ENCODE measurements around the gene FUT7.
"Not testable (repeated sequence)": the region's sequence is repeated elsewhere in the genome, so short reads cannot be mapped to it uniquely, and the experiment has no call there.

FUT7 gene

DNA sequence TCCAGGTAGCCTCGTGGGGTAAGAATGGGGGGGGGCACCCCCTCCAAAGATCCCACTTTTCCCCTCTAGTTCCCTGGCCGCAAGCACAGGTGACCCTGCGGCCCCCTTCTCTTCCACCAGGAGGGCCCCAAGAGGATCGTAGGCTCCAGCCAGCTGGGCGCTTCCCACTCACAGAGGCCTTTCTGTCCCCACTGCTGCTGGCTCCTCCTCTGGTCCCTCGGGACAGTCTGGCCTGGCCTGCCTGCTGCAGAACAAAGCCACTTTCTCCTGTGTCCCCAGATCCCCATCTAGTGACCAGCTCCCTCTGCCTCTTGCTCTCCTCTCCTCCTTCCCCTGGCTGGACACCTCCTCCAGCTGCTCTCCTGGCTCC, 39.0 kb upstream of the FUT7 start:
- DNase-seq (ENCODE audit: low spot score in 2 of 2): peak; percentile 63 to 81
- Histone ChIP-seq H3K4me3 (peak overlapping the region; percentile 79), H3K9me3 (no peaks in the 10 kb centered on the region), H3K36me3 (replicated peaks) (peaks cover 27% of the 10 kb centered on the region), H3K4me1 (peaks cover 26% of the 10 kb centered on the region), H3K27me3 (ENCODE audit: low read depth) (no peaks in the 10 kb centered on the region)
- in situ Hi-C loops (cut with MboI; ENCODE audit: low sequenced_read_pairs): no loop called here

DNA sequence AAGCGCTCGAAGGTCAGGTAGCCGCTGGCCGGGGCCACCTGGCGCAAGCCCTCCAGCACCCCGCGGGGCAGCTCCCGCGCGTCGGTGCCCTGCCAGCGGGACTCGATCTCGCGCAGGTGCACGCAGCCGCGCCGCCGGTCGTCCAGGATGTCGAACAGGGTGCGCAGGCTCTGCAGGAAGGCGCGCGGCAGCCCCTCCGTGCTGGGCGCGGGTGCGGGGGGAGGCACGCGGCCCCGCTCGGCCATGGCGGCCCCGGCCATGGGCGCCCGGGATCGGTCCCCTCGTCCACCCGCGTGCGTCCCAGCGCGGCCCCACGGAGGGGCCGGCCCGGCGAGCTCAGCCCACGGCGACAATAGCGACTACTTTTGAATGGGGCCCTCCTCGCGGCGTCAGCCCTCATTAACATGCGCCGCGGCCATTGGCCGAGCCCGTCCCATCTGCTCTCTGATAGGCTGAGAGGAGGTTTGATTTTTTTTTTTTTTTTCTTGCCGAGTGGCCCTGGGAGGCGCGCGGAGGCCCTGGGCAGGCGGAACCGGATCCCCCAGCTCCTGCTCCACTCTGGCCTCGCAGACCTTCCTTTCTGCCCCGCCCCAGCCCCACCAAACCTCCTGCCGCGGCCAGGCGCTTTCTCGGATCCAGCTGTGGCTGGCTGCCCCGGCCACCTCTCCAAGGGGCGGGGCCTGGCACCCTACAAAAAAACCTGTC, 38.5 kb upstream of the FUT7 start, which contains the start of gene SAPCD2:
SAPCD2 (minus strand) TSS at position 357 of the 705 bp plus-strand sequence; CDS start at position 260, 97 bp downstream.
- no peaks in the 10 kb centered on the region for H3K9me3 ChIP-seq
- H3K27me3 ChIP-seq (ENCODE audit: low read depth): no peaks in the 10 kb centered on the region
- H3K4me1 ChIP-seq: peaks cover 22% of the 10 kb centered on the region
- in situ Hi-C loops (cut with MboI; ENCODE audit: low sequenced_read_pairs): no loop called here
- peak; percentile 92 to 94 for DNase-seq (ENCODE audit: low spot score in 2 of 2)
- peak within 1 kb of the TSS; percentile 79 for H3K4me3 ChIP-seq
- H3K36me3 ChIP-seq (replicated peaks): peaks cover 32% of the 10 kb centered on the region

DNA sequence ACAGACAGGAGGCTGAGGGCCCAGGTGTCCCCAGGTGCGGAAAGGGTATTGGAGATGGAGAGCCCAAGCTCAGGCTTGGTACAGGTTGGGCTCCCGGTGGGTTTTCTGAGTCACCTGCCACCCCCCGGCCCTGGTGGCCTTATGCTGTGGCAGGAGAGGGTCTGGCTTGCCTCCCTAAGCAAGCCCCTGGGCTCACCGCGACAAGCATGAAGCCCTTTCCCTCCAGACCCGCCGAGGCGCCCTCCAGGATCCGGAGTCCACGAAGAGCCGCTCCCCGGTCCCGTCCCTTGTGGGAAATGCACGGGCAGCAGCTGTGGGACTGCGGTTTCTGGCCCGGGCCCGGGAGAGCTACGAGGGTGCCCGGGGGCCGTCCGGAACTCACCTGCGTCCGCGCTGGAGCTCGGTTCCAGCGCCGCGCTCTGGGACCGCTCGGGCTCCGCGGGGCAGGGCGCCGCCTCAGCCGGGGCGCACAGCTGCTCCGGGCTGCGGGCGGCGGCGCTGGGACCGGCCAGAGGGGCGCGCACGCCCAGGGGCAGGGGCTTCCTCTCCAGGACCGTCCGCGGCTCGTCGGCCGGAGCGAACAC, 37.7 kb upstream of the FUT7 start:
- Histone ChIP-seq H3K4me1 (peaks cover 15% of the 10 kb centered on the region), H3K4me3 (peak overlapping the region; percentile 79), H3K36me3 (replicated peaks) (peaks cover 39% of the 10 kb centered on the region), H3K27me3 (ENCODE audit: low read depth) (no peaks in the 10 kb centered on the region), H3K9me3 (no peaks in the 10 kb centered on the region)
- no peak for DNase-seq (ENCODE audit: low spot score in 2 of 2)
- in situ Hi-C loops (cut with MboI; ENCODE audit: low sequenced_read_pairs): no loop called here

DNA sequence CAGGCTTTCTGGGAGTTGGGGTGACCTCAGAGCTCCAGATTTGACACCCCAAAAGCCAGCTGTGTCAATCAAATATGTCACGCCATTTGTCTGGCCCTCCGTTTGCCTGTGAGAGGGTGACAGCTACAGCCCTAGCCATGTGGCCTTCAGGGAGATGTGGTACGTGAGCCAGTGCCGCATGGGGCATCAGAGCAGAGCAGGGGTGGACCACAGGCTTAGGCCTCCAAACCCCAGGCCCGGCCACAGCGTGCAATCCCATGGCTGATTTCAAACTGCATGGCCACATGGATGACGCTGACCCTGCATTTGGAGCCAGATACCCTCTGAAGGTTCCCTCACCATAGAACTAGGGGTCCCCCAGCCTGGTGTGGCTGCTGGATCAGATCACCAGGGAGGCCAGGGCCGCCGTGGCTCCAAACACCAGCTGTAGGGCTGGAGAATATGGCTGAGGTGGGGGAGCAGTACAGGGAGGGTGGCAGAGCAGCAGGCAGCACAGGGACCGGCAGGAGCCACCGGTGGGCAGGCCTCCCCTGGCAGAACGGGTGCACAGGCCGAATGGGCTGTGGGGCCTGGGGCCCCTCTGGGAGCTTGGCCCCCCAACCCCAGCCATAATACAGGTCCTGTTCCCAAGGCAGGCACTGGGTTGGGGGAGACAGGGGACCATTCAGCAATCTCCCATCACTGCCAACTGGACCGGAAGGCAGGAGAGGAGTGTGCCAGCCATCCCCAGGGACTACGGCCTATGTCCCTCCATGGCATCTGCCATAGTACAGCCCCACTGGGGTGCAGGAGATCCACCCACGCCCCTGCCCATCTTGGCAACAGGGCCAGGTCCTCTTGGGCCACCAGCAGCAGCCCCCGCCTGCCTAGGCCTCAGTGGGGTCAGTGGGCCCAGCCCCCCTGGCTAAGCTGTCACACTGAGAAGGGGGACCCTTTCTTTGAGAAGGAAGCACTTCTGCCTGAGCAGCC, 36.9 kb upstream of the FUT7 start:
- Histone ChIP-seq H3K9me3 (no peaks in the 10 kb centered on the region), H3K27me3 (ENCODE audit: low read depth) (no peaks in the 10 kb centered on the region), H3K4me1 (peaks cover 15% of the 10 kb centered on the region), H3K36me3 (replicated peaks) (peaks cover 47% of the 10 kb centered on the region), H3K4me3 (peak overlapping the region; percentile 79)
- DNase-seq (ENCODE audit: low spot score in 2 of 2): peak in 1 of 2 experiments; percentile 46
- in situ Hi-C loops (cut with MboI; ENCODE audit: low sequenced_read_pairs): no loop called here

DNA sequence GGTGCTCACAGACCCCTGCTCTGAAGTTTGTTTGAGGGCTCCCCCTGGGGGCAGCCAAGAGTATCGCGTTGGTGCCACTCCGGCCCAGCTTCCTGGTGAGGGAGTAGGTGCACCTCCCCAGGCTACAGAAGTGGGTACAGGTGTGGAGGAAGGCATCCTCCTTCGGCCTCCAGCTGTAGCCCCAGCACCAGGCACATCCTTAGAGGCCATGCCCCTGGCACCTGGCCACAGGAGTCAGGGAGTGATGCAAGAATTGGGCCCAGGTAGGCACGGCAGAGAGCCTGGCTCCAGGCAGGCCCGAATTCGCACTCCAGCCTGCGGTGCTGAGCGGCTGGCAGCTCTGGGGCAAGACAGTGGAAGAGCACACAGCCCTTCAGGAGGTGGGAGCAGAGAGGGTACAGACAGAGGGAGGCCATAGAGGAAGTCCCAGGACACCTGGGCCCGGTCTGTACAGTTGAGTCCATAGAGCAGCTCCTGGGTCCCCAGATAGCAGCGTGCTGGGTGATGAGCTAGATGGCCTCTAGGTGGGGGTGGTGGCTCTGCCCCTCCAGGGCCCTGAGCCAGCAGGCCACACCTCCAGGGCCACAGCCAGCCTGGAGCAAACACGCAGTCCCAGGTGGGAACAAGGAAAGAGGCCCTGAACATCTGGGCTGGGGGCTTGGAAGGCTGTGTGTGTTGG, 36.1 kb upstream of the FUT7 start:
- Histone ChIP-seq H3K36me3 (replicated peaks) (peaks cover 50% of the 10 kb centered on the region), H3K27me3 (ENCODE audit: low read depth) (no peaks in the 10 kb centered on the region), H3K4me1 (peaks cover 15% of the 10 kb centered on the region), H3K4me3 (peak overlapping the region; percentile 79), H3K9me3 (no peaks in the 10 kb centered on the region)
- in situ Hi-C loops (cut with MboI; ENCODE audit: low sequenced_read_pairs): no loop called here
- DNase-seq (ENCODE audit: low spot score in 2 of 2): peak; percentile 69 to 92

DNA sequence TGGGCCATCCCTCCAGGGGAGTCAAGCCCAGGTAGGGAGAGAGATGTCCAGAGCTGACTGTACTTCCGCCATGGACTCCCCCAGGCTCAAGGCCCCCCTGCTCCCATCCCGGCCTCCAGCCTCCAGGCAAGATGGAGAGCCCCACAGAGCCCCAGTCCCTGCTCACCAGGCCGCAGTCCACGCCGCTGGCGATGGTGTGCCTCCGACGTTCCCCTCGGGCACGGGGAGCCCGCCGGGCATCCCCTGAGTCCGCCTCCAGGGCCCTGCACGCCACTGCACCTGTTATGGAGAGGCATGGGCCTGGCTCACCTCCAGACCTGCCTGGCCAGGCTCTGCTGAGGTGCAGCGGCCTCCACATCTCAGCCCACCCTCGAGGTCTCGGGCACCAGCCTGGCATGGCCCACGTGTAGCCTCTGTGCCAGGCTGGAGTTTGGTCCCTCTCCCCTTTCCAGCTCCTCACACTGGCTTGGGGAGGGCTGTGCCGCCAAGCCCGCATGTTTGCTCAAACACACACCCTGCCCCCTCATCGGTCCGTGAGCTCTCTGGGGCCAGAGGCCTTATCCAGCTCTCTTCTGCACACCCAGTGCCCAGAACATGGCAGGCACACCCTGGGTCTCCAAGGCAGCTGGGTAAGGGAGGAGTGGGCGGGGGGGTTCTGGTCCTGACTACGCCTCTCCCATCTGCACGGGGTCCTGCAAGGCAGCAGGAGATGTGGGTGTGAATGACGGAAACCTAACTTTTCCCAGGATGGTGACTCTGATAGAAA, 34.4 kb upstream of the FUT7 start:
- H3K4me1 ChIP-seq: peaks cover 13% of the 10 kb centered on the region
- in situ Hi-C loops (cut with MboI; ENCODE audit: low sequenced_read_pairs): no loop called here
- H3K9me3 ChIP-seq: no peaks in the 10 kb centered on the region
- DNase-seq (ENCODE audit: low spot score in 2 of 2): no peak
- H3K36me3 ChIP-seq (replicated peaks): peaks cover 50% of the 10 kb centered on the region
- H3K27me3 ChIP-seq (ENCODE audit: low read depth): no peaks in the 10 kb centered on the region
- H3K4me3 ChIP-seq: no peak overlapping the region

DNA sequence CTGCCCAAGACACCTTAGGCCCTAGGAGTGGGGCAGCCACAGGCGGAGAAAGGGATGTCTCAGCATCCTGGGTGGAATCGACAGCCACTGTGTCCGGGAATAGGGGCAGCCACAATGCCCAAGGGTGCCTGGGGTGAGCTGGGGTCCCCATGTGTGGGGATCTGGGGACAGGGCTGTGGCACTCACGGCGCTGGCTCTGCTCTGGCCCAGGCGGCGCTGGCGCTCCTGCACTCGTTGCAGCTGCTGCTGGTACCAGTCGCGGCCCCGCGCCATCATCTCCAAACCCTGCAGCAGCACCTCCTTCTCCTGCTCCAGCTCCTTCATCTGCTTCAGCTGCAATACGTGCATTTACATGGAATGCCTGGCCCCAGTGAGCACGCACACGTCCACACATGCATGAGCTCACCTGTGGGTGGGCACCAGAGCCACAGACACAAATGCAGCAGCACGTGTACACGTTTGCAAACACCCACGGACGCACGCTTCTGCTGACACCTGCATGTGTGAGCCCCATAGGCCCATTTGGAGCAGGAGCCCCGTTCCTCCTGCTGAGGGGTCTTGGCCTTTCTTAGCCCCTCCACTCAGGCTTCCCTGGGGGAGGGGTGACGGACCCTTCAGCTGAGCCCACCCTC, 33.6 kb upstream of the FUT7 start:
- in situ Hi-C loops (cut with MboI; ENCODE audit: low sequenced_read_pairs): no loop called here
- Histone ChIP-seq H3K9me3 (no peaks in the 10 kb centered on the region), H3K4me3 (no peak overlapping the region), H3K4me1 (peaks cover 7% of the 10 kb centered on the region), H3K36me3 (replicated peaks) (peaks cover 50% of the 10 kb centered on the region), H3K27me3 (ENCODE audit: low read depth) (no peaks in the 10 kb centered on the region)
- DNase-seq (ENCODE audit: low spot score in 2 of 2): no peak

DNA sequence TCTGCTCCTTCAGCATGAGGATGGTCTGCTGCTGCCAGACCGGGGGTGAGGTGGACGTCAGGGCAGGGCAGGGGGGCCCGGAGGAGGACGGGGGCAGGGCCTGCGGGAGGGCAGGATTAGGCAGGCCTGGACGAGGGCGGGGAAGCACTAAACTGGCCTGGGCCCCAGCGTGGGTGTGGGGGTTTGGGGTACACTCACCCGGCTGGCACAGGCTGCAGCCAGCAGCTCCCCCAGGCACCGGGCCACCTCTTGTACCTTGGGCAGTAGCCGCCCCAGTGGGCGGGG, 32.9 kb upstream of the FUT7 start:
- Histone ChIP-seq H3K27me3 (ENCODE audit: low read depth) (no peaks in the 10 kb centered on the region), H3K4me1 (peaks cover 7% of the 10 kb centered on the region), H3K4me3 (no peak overlapping the region), H3K36me3 (replicated peaks) (peaks cover 50% of the 10 kb centered on the region), H3K9me3 (no peaks in the 10 kb centered on the region)
- in situ Hi-C loops (cut with MboI; ENCODE audit: low sequenced_read_pairs): no loop called here
- DNase-seq (ENCODE audit: low spot score in 2 of 2): no peak

DNA sequence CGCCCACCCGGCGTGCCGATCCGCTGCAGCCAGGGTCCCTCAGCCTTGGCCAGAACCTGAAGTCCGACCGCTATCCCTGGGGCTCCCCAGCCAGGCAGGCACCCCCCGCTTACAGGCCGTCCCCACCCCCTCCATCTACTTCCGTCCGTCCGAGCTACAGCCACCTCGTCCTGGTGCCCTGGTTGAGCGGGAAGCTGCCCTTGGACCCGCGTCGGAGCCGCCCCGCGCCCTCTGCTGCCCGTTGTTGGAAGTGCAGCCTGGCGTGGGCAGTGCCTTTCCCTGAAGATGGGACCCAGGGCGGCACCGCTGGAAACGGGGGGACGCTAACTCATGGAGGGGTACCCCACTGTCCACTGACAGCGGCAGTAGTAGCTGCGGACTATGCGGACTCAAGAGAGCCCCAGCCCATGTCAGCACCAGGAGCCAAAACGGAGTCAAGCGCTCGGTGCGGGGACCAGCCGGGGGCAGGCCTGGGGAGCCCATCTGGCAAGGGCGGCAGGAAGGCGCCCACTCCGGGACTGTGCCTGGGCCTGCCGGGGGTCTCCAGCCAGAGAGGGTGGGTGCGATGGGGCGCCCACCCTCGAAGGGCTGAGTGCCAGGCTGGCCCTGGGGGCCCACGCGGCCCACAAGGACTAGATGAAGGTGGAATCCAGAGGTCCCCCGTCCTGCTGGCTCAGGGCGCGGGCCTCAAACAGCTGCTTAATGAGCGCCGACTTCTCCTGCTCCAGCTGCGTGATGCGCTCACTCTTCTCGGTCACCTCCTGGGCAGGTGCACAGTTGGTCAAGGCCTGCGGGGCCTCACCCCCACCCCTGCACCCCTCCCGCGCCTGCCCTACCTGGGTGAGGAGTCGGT, 32.4 kb upstream of the FUT7 start:
- DNase-seq (ENCODE audit: low spot score in 2 of 2): peak in 1 of 2 experiments; percentile 80
- in situ Hi-C loops (cut with MboI; ENCODE audit: low sequenced_read_pairs): no loop called here
- Histone ChIP-seq H3K36me3 (replicated peaks) (peaks cover 46% of the 10 kb centered on the region), H3K9me3 (no peaks in the 10 kb centered on the region), H3K4me3 (no peak overlapping the region), H3K4me1 (peaks cover 7% of the 10 kb centered on the region), H3K27me3 (ENCODE audit: low read depth) (no peaks in the 10 kb centered on the region)

DNA sequence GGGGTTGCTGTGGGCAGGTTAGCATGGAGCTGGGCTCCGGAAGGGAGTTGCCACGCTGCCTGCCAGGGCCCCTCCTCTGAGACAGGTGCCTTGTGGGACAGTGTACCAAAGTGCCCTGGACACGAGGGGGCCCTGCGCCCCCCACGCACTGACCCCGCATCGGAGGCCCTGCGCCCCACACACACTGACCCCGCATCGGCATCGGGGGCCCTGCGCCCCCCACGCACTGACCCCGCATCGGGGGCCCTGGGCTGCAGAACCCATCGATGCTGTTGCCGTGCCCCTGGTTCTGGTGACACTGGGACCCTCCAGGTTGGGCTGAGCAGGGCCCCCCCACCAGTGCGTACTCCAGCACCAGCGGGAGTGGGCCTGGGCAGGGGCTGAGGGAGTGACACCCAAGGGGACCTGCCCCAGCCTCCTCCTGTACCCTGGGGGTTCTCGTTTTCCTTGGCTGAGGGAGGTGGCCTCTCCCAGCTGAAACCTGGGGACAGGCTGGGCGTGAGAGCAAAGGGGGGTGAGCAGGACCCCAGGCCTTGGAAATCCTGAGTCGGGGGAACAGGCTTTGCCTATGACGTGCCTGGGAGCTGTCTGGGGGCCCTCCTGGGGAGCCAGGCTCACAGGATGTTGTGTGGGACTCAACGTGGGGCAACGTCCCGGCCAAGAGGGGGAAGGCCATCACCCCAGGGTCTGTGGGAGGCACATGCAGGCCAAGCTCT, 31.6 kb upstream of the FUT7 start:
- H3K36me3 ChIP-seq (replicated peaks): peaks cover 41% of the 10 kb centered on the region
- H3K4me3 ChIP-seq: no peak overlapping the region
- no peaks in the 10 kb centered on the region for H3K9me3 ChIP-seq
- no peaks in the 10 kb centered on the region for H3K27me3 ChIP-seq (ENCODE audit: low read depth)
- in situ Hi-C loops (cut with MboI; ENCODE audit: low sequenced_read_pairs): no loop called here
- H3K4me1 ChIP-seq: peaks cover 5% of the 10 kb centered on the region
- no peak for DNase-seq (ENCODE audit: low spot score in 2 of 2)

DNA sequence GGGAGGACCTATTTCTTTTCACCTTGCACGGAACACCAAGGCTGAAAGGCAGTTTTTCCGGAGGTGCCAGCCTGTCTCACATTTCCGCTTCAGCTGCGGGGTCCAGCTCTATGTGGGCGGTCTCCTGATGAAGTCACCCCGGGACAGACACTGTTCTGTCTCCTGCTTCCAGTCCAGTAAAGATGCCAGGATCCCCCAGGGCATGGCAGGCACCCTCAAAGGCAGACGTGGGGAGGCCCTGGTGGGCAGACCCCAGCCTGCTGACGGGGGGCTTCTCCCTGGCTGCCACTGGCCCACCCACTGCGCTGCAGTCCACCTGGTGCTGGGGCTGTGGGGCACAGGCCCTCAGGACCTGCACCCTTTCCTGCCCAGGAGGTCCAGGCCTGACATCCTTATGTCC, 30.9 kb upstream of the FUT7 start:
- H3K36me3 ChIP-seq (replicated peaks): peaks cover 36% of the 10 kb centered on the region
- in situ Hi-C loops (cut with MboI; ENCODE audit: low sequenced_read_pairs); H3K4me3 ChIP-seq; H3K4me1 ChIP-seq; H3K27me3 ChIP-seq (ENCODE audit: low read depth); DNase-seq (ENCODE audit: low spot score in 2 of 2); H3K9me3 ChIP-seq: not testable (repeated sequence)

DNA sequence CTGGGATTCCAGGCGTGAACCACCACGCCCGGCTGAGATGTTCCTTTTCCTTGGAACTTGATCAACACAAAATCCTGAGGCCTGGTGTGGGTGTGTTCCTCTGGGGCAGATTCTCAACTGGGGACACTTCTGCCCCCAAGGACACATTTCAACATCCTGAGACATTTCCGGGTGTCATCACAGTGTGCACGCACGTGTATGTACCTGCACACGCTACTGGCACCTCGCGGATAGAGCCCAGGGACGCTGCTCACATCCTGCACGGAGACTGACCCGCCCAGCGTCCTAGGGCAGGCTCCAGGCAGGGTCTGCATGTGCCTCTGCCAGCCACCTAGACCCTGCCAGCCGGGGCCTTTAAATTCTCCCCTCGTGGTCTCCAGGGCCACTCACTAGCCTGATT, 30.5 kb upstream of the FUT7 start:
- no peak for DNase-seq (ENCODE audit: low spot score in 2 of 2)
- Histone ChIP-seq H3K36me3 (replicated peaks) (peaks cover 36% of the 10 kb centered on the region), H3K4me1 (no peaks in the 10 kb centered on the region), H3K4me3 (no peak overlapping the region), H3K9me3 (no peaks in the 10 kb centered on the region), H3K27me3 (ENCODE audit: low read depth) (no peaks in the 10 kb centered on the region)
- in situ Hi-C loops (cut with MboI; ENCODE audit: low sequenced_read_pairs): no loop called here
